Medulla oblongata (tissue), 1 donor: Measurements from ENCODE around the gene IL31.
"Not testable (repeated sequence)": the region's sequence is repeated elsewhere in the genome, so short reads cannot be mapped to it uniquely, and the experiment has no call there.

Experiments
- DNase-seq: peaks from one replicate; pipeline ENCODE4 v3.0.0-alpha.2; 2015; ENCODE audit errors: extremely low spot score

The IL31 gene

DNA sequence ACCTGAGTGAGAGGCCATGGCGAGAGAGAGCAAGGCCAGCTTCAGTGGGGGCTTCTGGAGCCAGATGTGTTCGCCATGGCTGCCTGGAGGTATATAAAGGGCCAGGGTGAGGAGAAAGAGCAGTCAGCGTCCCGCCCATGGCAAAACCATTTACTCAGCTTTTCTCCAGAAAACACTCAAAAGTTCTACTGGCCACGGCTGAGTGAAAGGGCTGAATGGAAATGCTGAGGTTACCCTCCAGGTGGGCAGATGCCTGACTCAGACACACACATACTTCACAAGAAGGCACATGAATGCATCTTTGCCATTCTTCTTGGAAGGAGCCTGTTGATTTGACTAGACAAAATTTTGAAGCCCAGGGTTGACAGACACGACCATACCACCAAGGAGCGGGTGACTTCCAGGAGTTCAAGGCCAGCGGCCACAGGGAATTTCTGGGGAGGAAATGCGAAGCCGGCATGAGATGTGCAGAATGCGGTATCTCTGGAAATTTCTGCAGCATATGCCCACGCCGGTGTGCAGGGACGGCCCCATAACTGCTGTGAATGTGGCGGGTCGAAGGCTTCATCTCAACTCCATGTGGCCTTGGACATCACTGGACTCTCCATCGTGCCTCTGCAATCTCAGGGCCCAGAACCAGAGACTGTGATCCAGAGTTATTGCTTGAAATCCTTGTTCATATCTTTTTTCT, at the start of gene IL31:
Gene IL31 (minus strand): TSS at position 67 of the 691 bp plus-strand sequence. CDS start 49 bp downstream, at position 18.
- DNase-seq = no peak

DNA sequence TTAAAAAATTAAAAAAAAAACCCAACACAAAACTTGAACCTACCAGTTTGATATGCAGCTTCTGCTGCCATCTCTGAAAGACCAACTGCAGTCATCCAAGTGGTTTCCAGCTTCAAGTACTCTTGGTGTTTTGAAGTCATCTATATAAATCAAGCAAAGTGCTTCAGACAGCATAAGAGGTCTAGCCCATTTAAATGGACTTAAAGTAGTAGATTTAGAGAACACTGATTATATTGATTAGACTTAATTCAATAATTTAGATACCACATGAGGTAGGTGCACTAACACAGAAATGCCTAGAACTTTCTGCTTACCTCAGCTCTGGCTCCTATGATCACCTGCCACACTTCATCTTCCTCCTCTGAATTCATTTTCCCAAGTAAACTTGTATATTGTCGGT, 42.4 kb upstream of the IL31 start:
- DNase-seq = no peak

DNA sequence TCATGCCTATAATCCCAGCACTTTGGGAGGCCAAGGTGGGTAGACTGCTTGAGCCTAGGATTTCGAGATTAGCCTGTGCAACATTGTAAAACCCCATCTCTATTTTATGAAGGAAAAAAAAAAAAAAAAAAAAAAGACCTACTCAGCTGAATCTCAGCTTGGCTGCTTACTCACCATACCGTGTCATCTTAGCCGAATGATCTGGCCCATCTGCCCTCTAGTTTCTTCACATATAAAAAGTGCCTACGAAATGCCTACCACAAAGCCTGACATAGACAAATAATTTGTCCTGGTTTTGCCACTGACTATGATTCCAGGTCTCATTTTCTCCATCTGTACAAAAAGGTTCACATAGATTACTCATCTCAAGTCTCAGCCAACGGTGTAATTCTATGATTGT, 41.8 kb upstream of the IL31 start:
- no peak for DNase-seq

DNA sequence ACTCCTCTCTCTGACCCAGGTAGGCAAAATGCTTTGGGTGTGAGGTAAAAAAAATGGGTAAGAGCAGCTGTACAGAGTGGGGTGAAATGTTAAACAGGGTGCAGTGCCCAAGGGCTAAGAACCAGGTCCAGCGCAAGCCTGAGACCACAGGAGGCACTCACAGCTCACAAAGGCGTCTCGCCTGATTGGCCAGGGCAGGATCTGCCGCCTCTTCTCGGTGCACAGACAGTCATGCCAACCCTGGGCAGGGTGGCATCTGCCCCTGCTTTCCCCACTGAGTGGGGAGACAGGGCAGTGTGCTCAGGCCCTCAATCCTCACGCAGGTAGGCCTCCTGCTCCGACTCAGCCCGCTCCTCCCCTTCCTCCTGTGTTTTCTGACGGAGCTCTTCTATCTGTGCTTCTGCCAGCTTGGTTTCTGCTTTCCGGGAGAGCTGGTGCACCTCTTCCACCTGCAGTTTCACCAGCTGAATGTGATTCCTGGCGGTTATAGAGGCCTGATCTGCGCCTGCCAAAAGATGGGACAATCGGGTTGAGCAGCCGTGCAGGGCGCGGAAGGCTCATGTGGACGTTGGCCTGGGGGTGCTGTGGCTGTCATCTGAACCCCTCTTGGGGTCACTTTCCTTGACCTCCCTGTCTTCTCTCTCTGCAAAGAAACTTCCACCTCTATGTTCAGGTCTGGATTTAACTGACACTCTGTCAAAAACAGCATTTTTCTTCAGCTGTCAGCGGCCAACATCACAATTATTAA, 34.2 kb upstream of the IL31 start:
- no peak for DNase-seq

DNA sequence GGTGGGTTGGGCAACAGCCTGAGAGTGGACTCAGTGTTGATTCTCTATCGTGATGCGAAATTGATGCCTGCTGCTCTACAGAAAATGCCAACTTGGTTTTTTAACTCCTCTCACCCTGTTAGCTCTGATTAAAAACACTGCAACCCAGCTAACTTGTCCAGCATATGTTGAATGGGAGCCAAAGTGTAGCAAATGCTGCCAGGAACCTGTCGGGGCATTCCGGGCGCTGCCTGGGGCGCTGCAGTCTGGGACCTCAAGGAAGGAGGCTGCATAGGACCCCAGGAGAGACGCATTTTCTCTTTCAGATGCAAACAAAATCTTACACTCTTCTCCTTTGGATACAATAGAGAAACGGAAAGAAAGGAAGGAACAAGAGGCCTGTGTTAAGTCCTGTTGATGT, 33.4 kb upstream of the IL31 start:
- no peak for DNase-seq

DNA sequence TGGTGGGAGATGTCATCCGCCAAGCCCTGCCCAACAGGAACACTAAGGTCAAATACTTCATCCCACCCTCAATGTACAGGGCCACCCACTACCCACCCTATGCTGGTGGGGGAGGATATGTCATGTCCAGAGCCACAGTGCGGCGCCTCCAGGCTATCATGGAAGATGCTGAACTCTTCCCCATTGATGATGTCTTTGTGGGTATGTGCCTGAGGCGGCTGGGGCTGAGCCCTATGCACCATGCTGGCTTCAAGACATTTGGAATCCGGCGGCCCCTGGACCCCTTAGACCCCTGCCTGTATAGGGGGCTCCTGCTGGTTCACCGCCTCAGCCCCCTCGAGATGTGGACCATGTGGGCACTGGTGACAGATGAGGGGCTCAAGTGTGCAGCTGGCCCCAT, 33.0 kb upstream of the IL31 start:
- DNase-seq = no peak

DNA sequence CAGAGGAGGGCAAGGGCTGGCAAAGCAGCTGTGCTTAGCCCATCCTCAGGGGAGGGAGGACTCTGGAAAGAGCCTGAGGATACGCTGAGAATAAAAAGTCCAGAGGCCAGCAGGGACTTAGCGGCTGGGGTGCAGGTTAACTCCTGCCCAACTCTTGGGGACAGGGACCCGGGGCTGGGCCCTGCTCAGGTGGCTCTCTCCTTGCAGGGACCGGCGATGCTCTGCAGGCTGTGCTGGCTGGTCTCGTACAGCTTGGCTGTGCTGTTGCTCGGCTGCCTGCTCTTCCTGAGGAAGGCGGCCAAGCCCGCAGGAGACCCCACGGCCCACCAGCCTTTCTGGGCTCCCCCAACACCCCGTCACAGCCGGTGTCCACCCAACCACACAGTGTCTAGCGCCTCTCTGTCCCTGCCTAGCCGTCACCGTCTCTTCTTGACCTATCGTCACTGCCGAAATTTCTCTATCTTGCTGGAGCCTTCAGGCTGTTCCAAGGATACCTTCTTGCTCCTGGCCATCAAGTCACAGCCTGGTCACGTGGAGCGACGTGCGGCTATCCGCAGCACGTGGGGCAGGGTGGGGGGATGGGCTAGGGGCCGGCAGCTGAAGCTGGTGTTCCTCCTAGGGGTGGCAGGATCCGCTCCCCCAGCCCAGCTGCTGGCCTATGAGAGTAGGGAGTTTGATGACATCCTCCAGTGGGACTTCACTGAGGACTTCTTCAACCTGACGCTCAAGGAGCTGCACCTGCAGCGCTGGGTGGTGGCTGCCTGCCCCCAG, 32.3 kb upstream of the IL31 start:
- no peak for DNase-seq

DNA sequence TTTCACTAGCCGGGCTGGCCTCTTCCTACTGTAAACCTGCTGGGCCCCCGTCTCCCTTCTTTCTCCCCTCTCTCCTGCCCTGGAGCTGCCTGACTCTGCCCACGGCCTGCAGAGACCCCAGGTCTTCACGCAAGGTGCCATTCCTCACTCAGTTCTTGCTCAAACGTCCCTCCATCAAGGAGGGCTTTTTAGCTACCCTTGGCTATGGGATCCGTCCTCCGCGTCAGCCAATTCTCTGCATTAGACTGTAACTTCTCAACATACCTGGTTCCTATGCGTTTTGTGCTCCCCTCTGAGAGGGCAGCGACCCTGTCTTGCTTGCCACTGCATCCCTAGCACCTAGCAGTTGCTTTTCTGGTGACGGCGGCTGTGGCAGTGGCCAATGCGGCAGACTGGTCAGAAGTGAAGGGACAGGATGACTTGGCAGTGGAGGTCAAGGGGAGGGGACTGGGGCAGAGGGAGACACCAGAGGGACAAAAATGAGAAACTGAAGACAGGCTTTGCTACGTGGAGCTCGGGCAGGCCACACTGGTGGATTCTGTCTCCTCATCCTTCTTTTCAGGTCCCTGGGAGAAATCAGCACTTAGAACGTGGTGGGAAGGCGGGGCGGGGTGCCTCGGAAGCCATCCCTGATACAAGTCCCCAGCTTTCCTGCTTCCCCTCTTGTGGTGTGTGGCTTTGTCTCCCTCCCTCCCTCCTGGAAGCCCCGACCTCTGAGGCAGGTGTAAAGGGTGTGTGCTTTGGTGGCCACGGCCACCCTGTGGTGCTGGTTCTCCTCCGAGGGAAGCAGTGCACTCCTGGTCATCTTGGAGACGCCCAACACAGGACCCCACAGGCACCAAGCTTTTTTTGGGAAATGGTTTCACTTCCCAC, 31.3 kb upstream of the IL31 start:
- DNase-seq = no peak

DNA sequence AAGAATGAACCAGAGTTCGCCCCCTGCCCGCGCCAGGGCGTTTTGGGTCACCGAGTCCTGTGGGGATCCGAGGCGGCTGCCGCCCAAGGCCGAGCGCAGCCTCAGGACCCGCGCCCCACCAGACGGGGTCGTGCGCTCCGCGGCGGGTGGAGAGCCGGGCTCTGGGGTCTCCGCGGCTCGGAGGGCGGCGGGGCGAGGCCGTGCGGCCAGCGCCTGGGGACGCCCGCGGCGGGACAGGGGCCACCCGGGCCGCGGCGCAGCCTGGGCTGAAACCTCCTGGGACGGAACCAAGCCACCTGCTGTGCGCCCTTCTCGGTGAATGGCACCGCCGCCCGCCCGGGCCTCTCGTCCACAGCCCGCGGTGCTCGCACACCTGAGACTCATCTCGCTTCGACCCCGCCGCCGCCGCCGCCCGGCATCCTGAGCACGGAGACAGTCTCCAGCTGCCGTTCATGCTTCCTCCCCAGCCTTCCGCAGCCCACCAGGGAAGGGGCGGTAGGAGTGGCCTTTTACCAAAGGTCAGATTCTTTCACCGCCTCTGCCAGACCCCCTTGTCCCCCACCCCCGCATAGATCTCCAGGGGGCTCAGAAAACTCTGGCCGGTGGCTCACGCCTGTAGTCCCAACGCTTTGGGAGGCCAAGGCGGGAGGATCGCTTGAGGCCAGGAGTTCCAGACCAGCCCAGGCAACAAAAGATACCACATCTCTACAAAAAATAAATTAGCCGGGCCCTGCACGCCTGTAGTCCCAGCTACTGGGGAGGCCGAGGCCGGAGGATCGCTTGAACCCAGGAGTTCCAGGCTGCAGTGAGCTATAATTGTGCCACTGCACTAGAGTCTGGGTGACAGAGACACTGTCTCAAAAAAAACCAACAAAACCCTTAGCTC, 30.4 kb upstream of the IL31 start:
- DNase-seq = no peak

DNA sequence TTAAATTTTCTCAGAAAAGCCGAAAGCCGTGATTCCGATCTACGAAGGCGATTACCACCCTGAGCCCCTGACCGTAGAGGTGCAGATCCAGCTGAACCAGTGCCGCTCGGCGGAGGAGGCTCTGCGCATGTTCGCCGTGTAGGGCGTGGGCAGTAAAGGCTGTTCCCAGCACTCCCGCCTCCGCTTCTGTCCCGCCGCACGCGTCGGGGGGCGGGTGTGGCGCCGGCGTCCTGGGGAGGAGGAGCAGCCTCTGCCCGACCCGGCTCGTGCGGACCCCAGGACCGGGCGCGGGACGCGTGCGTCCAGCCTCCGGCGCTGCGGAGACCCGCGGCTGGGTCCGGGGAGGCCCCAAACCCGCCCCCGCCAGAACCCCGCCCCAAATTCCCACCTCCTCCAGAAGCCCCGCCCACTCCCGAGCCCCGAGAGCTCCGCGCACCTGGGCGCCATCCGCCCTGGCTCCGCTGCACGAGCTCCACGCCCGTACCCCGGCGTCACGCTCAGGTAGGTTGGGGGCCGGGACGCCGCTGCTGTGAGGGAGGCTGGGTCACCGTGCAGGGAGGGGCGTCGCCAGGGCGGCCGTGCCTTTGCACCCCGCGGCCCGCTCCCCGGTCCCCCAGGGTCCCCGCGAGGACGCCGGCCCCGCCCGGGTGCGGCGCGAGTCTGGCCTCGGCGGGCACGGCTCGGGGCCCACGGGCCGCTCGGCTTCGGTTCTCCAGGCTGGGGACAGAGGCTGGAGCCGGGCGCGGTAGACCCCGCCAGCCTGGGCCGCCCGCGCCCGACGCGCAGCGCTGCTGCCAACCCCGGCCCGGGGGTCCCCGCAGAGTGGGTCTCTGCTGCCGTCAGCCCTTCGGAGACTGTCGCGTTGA, 29.5 kb upstream of the IL31 start, which contains the start of gene B3GNT4:
Gene B3GNT4 (plus strand): TSS at position 409 of the 866 bp plus-strand sequence. CDS start 910 bp downstream, outside the sequence.
- DNase-seq = no peak

DNA sequence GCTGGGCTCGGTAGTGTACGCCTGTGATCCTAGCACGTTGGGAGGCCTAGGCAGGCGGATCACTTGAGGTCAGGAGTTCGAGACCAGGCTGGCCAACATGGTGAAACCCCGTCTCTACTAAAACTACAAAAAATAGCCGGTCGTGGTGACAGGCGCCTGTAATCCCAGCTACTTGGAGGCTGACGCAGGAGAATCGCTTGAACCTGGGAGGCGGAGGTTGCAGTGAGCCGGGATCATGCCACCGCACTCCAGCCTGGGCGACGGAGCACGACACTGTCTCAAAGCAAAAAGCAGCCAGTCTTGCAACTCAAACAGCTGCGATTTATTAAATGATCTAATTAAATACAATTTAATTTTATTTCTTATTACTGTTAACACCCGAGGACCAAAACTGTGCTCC, 28.8 kb upstream of the IL31 start:
- not testable (repeated sequence) for DNase-seq

DNA sequence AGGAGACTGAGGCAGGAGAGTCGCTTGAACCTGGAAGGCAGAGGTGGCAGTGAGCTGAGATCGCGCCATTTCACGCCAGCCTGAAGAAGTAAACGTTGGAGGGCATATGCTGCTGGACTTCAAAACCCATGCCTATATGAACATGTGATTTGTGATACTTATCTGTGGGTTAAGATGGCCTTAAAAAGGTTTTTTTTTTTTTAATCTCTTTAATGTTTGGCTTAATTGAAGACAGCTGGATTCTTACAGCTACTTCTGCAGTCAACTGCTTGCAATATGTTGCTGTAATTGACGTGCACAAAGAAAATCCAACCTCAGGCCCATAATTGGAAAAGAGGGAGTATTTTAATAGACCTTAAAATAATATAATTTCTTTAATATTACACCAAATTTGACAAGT, 28.0 kb upstream of the IL31 start:
- no peak for DNase-seq

DNA sequence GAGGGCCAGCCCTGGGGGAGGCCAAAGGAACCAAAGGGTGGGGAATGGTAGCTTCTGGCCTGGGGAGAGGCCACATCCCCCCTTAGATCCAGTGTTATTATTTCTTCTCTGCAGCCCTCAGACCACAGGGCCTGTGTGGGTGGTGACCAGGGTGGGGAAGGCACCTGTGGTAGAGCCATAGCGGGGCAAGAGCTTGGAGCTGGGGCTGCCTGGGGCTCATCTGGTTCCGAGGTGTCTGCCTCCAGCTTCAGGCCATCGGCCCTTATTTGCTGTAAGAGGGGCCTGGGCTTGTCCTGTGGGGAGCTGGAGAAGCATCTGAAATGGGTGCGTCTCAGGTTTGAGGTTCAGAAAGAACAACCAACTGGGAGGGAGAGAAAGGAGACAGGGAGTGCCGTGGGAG, 27.4 kb upstream of the IL31 start:
- DNase-seq = no peak

DNA sequence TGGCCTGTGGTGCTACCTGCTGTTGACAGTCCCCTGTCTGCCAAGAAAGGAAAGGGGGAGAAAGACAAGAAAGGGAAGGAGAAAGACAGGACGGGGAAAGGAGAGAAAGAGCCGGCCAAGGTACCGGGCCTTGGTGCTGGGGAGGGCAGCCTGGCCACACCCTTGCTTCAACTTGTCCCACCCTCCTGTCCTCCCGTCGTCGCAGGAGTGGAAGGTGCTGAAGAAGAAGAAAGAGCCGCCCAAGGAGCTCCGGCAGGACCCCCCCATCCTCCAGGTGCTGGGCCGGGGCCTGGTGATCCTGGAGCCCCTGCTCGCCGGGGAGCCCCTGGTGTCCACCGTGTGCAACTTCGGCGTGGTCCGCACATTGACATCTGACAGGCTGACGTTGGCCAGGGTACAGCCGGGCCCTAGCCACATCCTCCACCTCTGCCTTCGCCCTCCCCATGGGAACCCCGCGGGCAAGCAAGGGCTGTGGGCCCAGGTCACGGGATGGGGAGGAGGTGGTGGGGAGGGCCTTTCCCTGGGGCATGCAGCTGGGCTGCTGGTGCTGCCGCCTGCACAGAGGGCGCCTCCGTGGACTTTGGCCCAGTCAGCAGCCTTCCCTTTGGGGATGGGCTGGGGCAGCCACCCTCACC, 26.6 kb upstream of the IL31 start:
- DNase-seq = no peak

DNA sequence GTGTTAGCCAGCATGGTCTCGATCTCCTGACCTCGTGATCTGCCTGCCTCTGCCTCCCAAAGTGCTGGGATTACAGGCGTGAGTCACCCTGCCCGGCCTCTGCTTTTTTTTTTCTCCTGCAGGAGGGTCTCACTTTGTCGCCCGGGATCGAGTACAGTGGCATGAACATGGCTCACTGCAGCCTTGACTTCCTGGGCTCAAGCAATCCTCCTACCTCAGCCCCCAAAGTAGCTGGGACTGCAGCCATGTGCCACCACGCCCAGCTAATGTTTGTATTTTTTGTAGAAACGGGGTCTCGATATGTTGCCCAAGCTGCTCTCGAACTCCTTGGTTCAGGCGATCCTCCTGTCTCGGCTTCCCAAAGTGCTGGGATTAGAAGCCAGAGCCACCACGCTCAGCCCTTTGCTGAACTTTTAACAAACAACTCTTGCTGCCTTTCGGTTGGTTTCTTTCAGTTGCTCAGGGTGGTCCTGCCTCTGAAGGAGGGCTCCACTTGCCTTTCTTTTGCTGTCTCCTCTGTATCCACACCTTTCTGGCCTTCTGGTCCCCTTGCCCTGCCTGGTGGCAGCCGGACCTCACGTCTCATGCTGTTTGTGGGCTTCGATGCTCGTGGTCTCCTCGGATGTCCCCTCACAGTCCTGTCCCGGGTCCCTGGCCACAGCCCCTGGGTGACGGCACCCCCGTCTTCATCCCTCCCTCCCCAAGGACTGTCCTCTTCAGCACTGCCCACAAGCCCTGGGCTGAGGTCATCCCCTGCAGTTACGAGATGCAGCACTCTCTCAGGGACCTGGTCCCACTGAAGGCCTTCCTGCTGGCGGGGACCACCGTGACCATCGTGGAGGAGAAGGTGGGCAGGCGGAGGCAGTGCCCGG, 25.7 kb upstream of the IL31 start:
- DNase-seq = no peak

DNA sequence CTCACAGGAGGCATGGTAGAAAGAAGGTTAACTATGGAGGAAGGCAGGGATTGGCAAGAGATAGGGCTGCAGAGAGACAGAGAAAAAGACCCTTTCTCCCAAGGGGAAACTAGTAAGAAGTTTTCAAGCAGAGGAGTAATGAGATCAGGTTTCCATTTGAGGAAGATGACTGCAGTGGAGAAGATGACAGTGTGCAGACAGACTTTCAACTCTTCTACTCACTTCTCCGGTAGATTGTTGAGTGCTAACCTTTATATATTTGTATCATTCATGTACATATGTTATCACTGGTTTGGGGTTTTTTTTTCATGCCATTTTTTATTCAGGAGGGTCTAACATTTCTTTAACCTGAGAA, 23.6 kb upstream of the IL31 start:
- DNase-seq = no peak

DNA sequence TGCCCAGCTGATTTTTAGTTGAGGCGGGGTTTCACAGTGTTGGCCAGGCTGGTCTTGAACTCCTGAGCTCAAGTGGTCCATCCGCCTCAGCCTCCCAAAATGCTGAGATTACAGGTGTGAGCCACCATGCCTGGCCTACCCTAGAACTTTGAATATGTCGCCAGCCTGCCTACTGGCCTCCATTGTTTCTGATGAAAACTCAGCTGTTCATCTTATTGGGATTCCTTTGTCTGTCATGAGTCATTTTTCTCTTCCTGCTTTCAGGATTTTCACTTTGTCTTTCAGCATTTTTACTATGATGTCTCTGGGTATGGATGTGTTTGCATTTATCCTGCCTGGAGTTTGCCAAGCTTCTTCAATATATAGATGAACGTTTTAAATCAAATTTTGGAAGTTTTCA, 21.4 kb upstream of the IL31 start:
- DNase-seq = no peak

DNA sequence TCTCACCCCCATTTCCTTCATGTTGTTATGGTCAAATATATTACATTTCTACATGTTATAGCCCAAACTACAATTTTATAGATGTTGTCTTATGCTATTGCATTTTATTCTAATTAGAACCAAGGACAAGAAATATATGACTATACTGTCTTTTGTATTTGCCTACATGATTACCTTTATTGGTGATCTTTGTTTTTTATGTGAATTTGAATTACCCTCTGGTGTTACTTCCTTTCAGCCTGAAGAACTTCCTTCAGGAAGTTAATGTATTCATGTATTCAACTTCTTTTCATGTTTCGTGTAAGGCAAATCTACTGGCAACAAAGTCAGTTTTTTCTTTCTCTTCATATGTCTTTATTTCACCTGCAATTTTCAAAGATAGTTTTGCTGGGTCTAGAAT, 20.8 kb upstream of the IL31 start:
- DNase-seq = no peak
